ENCODE results near the gene CASZ1.

DNA sequence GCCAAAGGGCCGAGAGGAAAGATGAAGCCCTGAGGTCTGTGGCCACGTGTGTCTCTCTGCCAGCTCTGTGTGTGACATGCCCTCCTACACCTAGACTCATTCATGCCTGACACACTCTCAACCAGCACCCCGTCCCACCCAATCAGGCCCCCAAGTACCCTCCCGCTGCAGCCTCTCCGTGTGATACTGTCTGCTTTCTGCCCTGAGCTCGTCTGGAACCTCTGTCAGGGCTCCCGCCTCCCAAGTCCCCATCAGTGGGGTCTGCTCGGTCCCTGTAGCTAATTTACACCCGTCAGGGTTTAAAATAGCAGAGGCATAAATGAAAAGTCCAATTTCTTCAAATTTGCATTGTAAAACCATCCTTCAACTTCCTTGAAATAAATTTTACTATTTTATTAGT is 20.7 kb downstream of the CASZ1 start:
- TF ChIP-seq, protein P1, sequence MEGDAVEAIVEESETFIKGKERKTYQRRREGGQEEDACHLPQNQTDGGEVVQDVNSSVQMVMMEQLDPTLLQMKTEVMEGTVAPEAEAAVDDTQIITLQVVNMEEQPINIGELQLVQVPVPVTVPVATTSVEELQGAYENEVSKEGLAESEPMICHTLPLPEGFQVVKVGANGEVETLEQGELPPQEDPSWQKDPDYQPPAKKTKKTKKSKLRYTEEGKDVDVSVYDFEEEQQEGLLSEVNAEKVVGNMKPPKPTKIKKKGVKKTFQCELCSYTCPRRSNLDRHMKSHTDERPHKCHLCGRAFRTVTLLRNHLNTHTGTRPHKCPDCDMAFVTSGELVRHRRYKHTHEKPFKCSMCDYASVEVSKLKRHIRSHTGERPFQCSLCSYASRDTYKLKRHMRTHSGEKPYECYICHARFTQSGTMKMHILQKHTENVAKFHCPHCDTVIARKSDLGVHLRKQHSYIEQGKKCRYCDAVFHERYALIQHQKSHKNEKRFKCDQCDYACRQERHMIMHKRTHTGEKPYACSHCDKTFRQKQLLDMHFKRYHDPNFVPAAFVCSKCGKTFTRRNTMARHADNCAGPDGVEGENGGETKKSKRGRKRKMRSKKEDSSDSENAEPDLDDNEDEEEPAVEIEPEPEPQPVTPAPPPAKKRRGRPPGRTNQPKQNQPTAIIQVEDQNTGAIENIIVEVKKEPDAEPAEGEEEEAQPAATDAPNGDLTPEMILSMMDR (conservative IDR thresholded peaks at IDR 0.05 in 1 of 2, IDR thresholded peaks at IDR 0.05 in 1 of 2; ENCODE audit: low read depth in 1 of 2, low read length in 2 of 2), result no peak
- TF ChIP-seq EZH2 (IDR thresholded peaks at IDR 0.05; ENCODE audit: low read length, missing control alignments), result no peak
